Epithelial cell of esophagus (primary cell): Measurements from ENCODE around the gene RFX7.

Experiments
- DNase-seq: peaks from one replicate; pipeline ENCODE4 v3.0.0; 2010; ENCODE audit warnings: low read depth
- H3K4me3 ChIP-seq: 2 replicates; pipeline ENCODE4 v1.5.1; 2011; ENCODE audit warnings: mild to moderate bottlenecking, low read length, control low read depth
- TF ChIP-seq, protein P1 (sequence below): IDR thresholded peaks from 2 replicates; pipeline ENCODE4 v1.5.1; 2011; ENCODE audit warnings: low read depth, mild to moderate bottlenecking, low read length, control low read depth, inconsistent platforms; ENCODE audit not compliant: insufficient read depth; ENCODE audit errors: missing control alignments

RFX7 gene

DNA sequence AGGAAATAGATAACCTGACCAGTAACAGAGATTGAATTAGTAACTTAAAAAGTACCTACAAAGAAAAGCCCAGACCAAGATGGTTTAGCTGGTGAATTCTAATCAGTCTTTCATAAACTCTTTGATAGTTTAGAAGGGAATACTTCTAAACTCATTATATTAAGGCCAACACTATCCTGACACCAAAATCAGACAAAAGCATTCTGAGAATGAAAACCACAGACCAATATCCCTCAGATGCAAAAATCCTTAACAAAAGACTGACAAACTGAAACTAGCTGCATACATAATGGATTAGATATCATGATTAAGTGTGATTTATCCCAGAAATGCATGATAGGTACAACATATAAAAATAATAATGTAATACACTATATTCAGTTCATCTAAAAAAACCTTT is 115.6 kb downstream of the RFX7 start:
- no peak for DNase-seq
- TF ChIP-seq, protein P1, sequence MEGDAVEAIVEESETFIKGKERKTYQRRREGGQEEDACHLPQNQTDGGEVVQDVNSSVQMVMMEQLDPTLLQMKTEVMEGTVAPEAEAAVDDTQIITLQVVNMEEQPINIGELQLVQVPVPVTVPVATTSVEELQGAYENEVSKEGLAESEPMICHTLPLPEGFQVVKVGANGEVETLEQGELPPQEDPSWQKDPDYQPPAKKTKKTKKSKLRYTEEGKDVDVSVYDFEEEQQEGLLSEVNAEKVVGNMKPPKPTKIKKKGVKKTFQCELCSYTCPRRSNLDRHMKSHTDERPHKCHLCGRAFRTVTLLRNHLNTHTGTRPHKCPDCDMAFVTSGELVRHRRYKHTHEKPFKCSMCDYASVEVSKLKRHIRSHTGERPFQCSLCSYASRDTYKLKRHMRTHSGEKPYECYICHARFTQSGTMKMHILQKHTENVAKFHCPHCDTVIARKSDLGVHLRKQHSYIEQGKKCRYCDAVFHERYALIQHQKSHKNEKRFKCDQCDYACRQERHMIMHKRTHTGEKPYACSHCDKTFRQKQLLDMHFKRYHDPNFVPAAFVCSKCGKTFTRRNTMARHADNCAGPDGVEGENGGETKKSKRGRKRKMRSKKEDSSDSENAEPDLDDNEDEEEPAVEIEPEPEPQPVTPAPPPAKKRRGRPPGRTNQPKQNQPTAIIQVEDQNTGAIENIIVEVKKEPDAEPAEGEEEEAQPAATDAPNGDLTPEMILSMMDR: no peak
- no peak overlapping the region for H3K4me3 ChIP-seq

DNA sequence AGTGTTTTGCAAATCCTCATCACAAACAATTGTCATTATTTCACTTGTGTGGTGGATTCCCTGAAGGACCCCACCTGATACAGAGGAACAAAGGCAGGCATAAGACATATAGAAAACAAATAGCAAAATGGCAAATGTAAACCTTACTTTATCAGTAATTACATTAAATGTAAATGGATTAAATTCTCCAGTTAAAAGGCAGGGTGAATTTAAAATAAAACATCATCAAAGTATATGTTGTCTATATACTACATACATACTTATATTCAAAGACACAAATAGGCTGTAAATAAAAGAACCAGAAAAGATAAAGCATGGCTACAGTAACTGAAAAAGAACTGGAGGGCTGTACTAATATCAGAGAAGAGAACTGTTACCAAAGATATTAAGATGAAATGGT is 117.3 kb downstream of the RFX7 start:
- H3K4me3 ChIP-seq: no peak overlapping the region
- TF ChIP-seq, protein P1: no peak
- DNase-seq: no peak

DNA sequence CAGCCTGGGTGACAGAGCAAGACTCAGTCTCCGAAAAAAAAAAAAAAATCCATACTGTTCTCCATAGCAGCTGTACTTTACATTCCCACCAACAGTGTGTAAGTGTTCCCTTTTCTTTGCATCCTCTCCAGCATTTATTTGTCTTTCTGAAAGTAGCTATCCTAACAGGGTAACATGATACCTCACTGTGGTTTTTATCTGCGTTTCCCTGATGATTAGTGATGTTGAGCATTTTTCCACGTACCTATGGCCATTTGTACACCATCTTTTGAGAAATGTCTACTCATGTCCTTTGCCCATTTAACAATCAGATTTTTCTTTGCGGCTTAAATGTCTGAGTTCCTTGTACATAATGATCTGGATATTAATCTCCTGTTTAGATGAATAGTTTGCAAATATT is 119.3 kb downstream of the RFX7 start:
- no peak for DNase-seq
- H3K4me3 ChIP-seq: no peak overlapping the region
- TF ChIP-seq, protein P1: no peak

DNA sequence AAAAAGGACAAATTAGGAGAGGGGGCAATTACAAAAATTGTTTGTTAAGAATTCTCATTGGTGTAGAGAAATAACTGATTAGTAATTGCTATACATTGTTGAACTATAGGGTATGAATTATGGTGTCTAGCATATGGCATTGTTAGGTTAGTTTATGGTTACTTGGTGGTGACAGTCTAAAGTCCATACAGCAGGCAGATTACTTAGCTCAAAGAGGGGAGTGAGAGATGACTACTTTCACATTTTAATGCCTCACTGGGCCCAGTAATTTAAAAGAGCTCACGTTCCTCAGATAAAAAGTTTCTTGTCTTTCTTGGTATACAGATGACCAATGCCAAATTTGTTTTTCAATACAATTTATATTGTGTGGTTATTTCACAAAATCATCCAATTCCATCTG is 137.8 kb downstream of the RFX7 start:
- no peak for DNase-seq
- TF ChIP-seq, protein P1: no peak
- H3K4me3 ChIP-seq: no peak overlapping the region

DNA sequence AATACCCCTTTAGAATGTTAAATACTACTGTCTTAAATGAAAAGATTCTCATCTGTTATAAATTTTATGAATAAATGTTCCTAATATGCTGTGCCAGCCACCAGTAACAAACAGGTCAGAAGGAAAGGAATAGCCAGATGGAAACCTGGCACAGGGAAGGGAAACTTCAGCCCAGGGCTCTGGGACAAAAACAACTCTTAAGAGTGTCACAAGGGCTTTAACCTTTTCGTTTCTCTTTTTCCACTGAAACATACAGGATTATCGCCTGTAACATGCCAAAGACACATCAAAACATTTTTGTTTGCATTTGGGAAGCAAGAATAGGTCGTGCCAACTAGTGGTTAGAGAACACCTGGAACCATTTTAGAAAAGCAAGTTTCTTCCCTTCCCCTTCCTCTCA is 141.2 kb downstream of the RFX7 start:
- no peak overlapping the region for H3K4me3 ChIP-seq
- TF ChIP-seq, protein P1: no peak
- no peak for DNase-seq

DNA sequence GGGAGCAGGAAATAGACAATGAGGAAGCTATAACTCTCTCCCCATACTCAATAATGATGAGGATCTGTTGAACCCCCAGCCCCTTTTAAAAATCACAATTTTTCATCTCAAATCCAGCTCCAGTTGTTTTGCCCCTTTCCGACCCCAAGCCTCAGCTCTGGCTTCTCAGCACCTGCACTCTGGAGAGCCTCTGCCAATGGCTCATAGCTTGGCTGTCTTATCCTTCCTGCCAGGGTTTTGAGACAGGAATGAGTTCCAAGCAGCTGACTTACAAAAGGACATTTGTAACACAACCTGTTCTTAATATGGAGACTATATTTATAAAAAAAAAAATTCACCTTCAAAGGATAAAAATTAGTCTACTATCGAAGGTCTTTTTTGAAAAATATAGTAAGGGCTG is 144.4 kb downstream of the RFX7 start:
- DNase-seq: no peak
- TF ChIP-seq, protein P1: no peak
- no peak overlapping the region for H3K4me3 ChIP-seq

DNA sequence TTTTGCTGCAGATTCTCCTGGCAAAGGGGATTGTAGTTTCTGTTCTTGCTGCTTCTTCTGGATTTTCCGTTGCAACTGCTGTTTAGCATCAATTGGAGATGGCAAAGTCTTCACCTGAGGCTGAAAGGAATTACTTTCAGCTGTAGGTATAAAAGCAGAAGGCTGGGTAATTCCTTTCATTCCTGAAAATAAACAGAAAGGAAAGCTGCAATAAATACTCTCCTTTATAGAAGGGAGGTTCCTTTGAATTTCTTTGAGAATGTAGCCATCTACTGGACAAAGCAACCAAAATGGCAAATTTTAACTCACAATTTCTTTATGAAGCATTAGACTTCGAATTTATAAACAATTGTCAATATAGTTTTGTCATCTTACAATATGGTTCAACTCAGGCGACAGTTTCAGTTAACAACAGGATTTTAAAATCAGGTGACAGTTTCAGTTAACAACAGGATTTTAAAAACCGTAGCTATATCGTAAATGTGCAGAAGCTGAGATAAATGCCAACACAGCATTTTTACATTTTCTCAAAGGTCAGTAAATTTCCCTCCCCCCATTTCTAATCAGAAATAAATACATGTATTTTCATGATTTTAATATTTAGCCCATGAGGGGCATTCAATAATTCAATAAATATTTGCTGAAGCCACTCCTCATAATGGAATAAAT is 145.3 kb downstream of the RFX7 start:
- no peak for DNase-seq
- H3K4me3 ChIP-seq: no peak overlapping the region
- TF ChIP-seq, protein P1: no peak
